T-helper 2 cell (primary cell): ENCODE results near the gene HTD2.

Experiments
- DNase-seq, 5 experiments: peaks; one replicate each; pipeline versions ENCODE4 v3.0.0 to v3.0.0-alpha.2; 2012 to 2022

HTD2 gene

DNA sequence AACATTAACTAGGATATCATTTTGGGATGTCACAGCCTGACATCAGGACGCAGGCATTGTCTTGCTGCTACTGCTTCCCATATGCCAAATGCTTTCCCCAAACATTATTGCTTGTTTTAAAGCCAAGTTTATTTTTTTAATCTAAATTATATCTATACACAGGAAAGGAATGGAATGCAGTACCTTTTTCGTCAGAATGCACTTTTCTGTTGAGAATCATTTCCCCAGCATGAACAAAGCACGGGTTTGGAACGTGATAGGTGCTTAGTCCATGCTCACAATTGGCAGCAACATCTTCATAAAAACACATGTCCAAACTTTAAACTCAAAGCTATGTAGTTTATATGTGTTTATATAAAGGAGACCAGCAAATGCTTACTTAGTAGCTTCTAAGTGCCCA, 52.5 kb downstream of the HTD2 start:
- no peak for DNase-seq

DNA sequence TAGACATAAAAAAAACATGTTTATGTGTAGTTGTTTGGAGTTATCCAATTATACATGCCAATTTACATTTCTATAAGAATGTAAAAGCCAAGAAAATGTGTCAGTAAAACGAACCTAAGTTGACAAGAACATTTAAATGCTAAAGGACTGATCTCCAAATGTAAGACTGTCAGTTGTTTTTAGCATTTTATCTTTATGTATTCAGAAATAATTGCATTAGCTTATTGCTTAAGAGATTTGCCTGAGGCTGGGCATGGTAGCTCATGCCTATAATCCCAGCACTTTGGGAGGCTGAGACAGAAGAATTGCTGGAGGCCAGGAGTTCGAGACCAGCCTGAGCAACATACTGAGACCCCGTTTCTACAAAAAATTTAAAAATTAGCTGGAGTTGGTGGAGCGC, 53.3 kb downstream of the HTD2 start:
- no peak for DNase-seq

DNA sequence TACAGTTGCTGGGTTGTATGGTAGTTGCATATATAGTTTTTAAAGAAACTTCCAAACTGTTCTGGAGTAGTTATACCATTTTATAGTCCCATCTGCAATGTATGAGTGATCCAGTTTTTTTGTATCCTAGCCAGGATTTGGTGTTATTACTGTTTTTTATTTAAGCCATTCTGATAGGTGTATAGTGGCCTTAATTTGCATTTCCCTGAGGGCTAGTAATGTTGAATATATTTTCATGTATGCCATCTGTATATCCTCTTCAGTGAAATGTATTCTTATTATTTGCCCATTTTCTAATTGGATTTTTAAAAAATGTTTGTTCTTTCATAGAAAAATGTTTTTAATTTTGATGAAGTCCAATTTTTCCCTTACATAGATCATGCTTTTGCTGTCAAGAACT, 55.5 kb downstream of the HTD2 start:
- DNase-seq = no peak

DNA sequence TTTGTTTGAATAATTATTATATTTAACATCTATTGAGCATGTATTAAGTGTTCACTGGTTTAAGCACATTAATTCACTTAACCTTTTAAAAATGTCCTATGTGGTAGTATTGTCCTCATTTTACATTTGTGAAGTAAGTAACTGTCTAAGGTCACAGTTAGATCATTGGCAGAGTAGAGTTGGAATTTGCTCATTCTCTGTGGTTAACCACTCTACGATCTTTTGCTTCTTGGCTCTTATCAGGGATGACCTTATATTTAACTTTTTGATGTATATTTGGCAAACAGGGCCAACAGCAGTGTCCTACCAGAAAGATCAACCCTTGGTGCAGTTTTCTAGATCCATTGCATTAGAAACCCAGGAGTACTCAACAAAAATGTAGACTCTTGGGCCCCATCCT, 60.4 kb downstream of the HTD2 start:
- no peak for DNase-seq

DNA sequence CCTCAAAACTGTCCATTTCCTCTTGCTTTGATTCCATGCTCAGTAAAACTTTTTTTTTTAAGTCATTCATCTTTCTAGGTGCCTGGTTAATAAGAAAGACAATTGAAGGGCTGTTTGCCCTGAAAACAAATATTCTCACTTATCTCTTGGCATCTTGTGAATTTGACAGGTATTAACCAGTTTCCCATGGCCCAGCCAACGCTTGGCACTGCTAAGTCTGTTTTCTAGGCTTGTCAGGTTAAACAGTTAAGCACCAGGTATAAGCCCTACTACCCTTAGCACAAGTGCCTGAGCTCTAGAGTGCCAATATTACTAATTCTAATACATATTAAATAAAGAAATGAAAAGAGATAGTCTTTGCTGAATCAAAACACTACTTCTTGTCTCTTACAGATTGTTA, 62.7 kb downstream of the HTD2 start:
- no peak for DNase-seq
